NCI-H748 treated with DMSO at 0.1 percent for 48 hours (cell line): ENCODE measurements around the gene ITPRID2.

Experiments used
- DNase-seq: peaks from one replicate; lab custom pipeline; 2025; lab: John Stamatoyannopoulos, UW

The ITPRID2 gene

GRCh38 chr2:181891258-181891965 is at the start of gene ITPRID2:
Gene ITPRID2 (plus strand): TSS chr2:181891730. CDS start chr2:181892067, 337 bp downstream.
- DNase-seq = peak; percentile 64

- DNase-seq = no peak
Observed at GRCh38 chr2:181844551-181845290, 46.8 kb upstream of the ITPRID2 start.

GRCh38 chr2:181846399-181847197 is 44.9 kb upstream of the ITPRID2 start:
- DNase-seq = no peak

GRCh38 chr2:181847198-181847556 is 44.4 kb upstream of the ITPRID2 start:
- DNase-seq = no peak

- DNase-seq = no peak
Observed at GRCh38 chr2:181847702-181848101, 43.8 kb upstream of the ITPRID2 start.

GRCh38 chr2:181848261-181848886 is 43.2 kb upstream of the ITPRID2 start:
- no peak for DNase-seq

GRCh38 chr2:181849601-181850000 is 41.9 kb upstream of the ITPRID2 start:
- no peak for DNase-seq

GRCh38 chr2:181850936-181851560 is 40.5 kb upstream of the ITPRID2 start:
- DNase-seq = no peak

GRCh38 chr2:181851726-181852125 is 39.8 kb upstream of the ITPRID2 start:
- DNase-seq = no peak

GRCh38 chr2:181853696-181854095 is 37.8 kb upstream of the ITPRID2 start:
- no peak for DNase-seq

GRCh38 chr2:181857483-181857882 is 34.0 kb upstream of the ITPRID2 start:
- no peak for DNase-seq

- DNase-seq = no peak
Observed at GRCh38 chr2:181858600-181858999, 32.9 kb upstream of the ITPRID2 start.

GRCh38 chr2:181859123-181859522 is 32.4 kb upstream of the ITPRID2 start:
- no peak for DNase-seq

- no peak for DNase-seq
Observed at GRCh38 chr2:181859803-181860202, 31.7 kb upstream of the ITPRID2 start.

- DNase-seq = no peak
Observed at GRCh38 chr2:181861379-181861778, 30.2 kb upstream of the ITPRID2 start.

GRCh38 chr2:181862583-181863281 is 28.8 kb upstream of the ITPRID2 start:
- DNase-seq = no peak

GRCh38 chr2:181872178-181872577 is 19.4 kb upstream of the ITPRID2 start:
- DNase-seq = no peak

- DNase-seq = no peak
Observed at GRCh38 chr2:181876614-181877063, 14.9 kb upstream of the ITPRID2 start.

GRCh38 chr2:181877181-181877664 is 14.3 kb upstream of the ITPRID2 start:
- DNase-seq = no peak

- no peak for DNase-seq
Observed at GRCh38 chr2:181878448-181878847, 13.1 kb upstream of the ITPRID2 start.

- DNase-seq = no peak
Observed at GRCh38 chr2:181879295-181879694, 12.2 kb upstream of the ITPRID2 start.
